ENCODE results near the gene VPS9D1.

- no peak for TF ChIP-seq EZH2 (IDR thresholded peaks at IDR 0.05)
- peak; percentile 58; the same call in 1 of the 2 replicates for TF ChIP-seq POLR2AphosphoS5 (IDR thresholded peaks at IDR 0.05; ENCODE audit: borderline replicate concordance, low read depth, low read length)
- no peak for TF ChIP-seq FOXP2 (optimal IDR thresholded peaks at IDR 0.05; ENCODE audit: control extremely low read depth, extremely low read length, insufficient read depth)
These were observed 63.1 kb downstream of the VPS9D1 start, which contains the start of the genes CHMP1A and SPATA33 for GRCh38 chr16:89657442-89658220.

Measured in SK-N-MC (cell line).